ENCODE data around the gene KRT86. TPM values are rescaled to one million over a fixed set of nuclear protein-coding genes. Genes with fewer than 3 reads are reported as not detected.

Gene KRT86
- total and polyA plus RNA-seq, 9 of the 15 experiments (the other 6 are each of a cell fraction or from before 2014, with no cell fraction given): not detected

GRCh38 chr12:52255926-52256583, 18.4 kb upstream of the KRT86 start:
- Histone ChIP-seq H3K4me2 (ENCODE audit: insufficient read depth, low read length) (no peak overlapping the region), H3K4me1 (replicated peaks in 1 of 2; ENCODE audit: control insufficient read depth in 2 of 2, insufficient read depth in 2 of 2, low read length in 2 of 2) (peaks cover 0 to 5% of the 10 kb centered on the region in 2 experiments; a peak in 1 of 5 replicates), H3K9me1 (ENCODE audit: control insufficient read depth, insufficient read depth, low read length) (no peaks in the 10 kb centered on the region), H3K36me3 (ENCODE audit: control insufficient read depth, insufficient read depth, low read length) (no peaks in the 10 kb centered on the region), H3K9me3 (replicated peaks; ENCODE audit: control insufficient read depth, insufficient read depth, low read depth, low read length) (no peaks in the 10 kb centered on the region), H4K20me1 (replicated peaks; ENCODE audit: control insufficient read depth, insufficient read depth, low read length) (0 out of 2 replicates have a peak, but pooled peaks cover 4% of the 10 kb centered on the region), H3K9ac (ENCODE audit: insufficient read depth in 1 of 2, low read depth in 2 of 2, low read length in 2 of 2) (no peak overlapping the region), H3K79me2 (ENCODE audit: control insufficient read depth, insufficient read depth, low read length) (no peaks in the 10 kb centered on the region), H3K27me3 (ENCODE audit: control insufficient read depth in 2 of 2, insufficient read depth in 2 of 2, low read length in 2 of 2) (peaks cover 27 to 61% of the 10 kb centered on the region in 2 experiments), H3K4me3 (no peak overlapping the region), H2AFZ (ENCODE audit: low read depth, low read length) (no peak overlapping the region), H3K27ac (ENCODE audit: extremely low read depth, low read depth, low read length) (no peak overlapping the region)
- in situ Hi-C loops (cut with MboI): no loop called here
- BruUV-seq (replicated peaks): no TSS peak
- ATAC-seq: no peak
- FAIRE-seq: no peak
- no peak for DNase-seq (ENCODE audit: extremely low read depth in 1 of 4, low spot score in 3 of 4)
- POLR2A ChIA-PET: no interaction called here
- CTCF ChIA-PET (ENCODE audit: low intra/inter-chr PET ratio): no interaction called here
- intact Hi-C loops (cut with micrococcal nuclease): no loop called here
- WGBS (ENCODE audit: insufficient coverage, low coverage, missing lambda C conversion rate): 2% methylated on average over 9 of the region's 9 CpGs
- TF ChIP-seq ZNF830 (CRISPR knock-in tag; IDR thresholded peaks at IDR 0.05) (no peak), NELFE (IDR thresholded peaks at IDR 0.05; ENCODE audit: insufficient read depth, insufficient read length) (no peak), FOXJ3 (CRISPR knock-in tag; IDR thresholded peaks at IDR 0.05) (no peak), NFE2L1 (tag; IDR thresholded peaks at IDR 0.05; ENCODE audit: borderline replicate concordance, low read depth) (no peak), ZNF398 (CRISPR knock-in tag; IDR thresholded peaks at IDR 0.05) (no peak), YBX1 (IDR thresholded peaks at IDR 0.05) (no peak), NCOA1 (IDR thresholded peaks at IDR 0.05; ENCODE audit: low read depth) (no peak), ERF (CRISPR knock-in tag; IDR thresholded peaks at IDR 0.05) (no peak), GATAD2A (IDR thresholded peaks at IDR 0.05) (no peak), ZNF589 (CRISPR knock-in tag; IDR thresholded peaks at IDR 0.05; ENCODE audit: low read depth) (no peak), SMARCB1 (IDR thresholded peaks at IDR 0.05; ENCODE audit: insufficient read length, low read depth) (no peak), REST (IDR thresholded peaks at IDR 0.05; ENCODE audit: borderline replicate concordance) (no peak), REST (CRISPR knock-in tag; IDR thresholded peaks at IDR 0.05; ENCODE audit: low read depth) (no peak)
